WTC11 (cell line): ENCODE data around the gene NUP98.

ENCODE experiments used
- ELF4 ChIP-seq: sonication (generic); formaldehyde crosslinking; IDR thresholded peaks from 2 replicates; pipeline ENCODE4 v1.8.1; 2022; ENCODE audit warnings: low read depth, mild to moderate bottlenecking, moderate library complexity, missing genetic modification reagents
- TF ChIP-seq, protein P1 (sequence below): sonication (generic); formaldehyde crosslinking; IDR thresholded peaks from 2 replicates; pipeline ENCODE4 v1.8.0; 2022; ENCODE audit warnings: mild to moderate bottlenecking, missing genetic modification reagents
- TF ChIP-seq, protein P2 (sequence below): fragments of 200-600 bp; IDR thresholded peaks from 2 replicates; pipeline ENCODE4 v1.8.0; 2022; ENCODE audit warnings: antibody characterized with exemption

DNA sequence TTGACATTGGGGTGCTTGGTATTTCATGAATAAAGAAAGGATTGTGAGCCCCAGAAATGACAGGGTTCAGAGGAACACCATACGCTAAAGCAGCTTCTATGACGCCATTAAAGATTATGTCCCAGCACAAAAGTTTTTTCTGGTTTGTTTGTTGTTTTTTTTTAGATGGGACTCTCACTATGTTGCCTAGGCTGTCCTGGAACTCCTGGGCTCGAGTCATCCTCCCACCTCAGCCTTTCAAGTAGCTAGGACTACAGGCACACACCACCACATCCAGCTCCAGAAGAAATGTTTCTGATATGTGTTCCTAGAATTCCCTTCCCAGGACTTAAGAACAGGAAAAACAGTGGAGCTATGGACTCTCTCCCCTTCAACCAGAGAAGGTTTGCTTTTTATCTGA, 46.0 kb upstream of the NUP98 start:
- TF ChIP-seq, protein P1, sequence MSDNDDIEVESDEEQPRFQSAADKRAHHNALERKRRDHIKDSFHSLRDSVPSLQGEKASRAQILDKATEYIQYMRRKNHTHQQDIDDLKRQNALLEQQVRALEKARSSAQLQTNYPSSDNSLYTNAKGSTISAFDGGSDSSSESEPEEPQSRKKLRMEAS (CRISPR knock-in tag), result no peak
- TF ChIP-seq, protein P2, sequence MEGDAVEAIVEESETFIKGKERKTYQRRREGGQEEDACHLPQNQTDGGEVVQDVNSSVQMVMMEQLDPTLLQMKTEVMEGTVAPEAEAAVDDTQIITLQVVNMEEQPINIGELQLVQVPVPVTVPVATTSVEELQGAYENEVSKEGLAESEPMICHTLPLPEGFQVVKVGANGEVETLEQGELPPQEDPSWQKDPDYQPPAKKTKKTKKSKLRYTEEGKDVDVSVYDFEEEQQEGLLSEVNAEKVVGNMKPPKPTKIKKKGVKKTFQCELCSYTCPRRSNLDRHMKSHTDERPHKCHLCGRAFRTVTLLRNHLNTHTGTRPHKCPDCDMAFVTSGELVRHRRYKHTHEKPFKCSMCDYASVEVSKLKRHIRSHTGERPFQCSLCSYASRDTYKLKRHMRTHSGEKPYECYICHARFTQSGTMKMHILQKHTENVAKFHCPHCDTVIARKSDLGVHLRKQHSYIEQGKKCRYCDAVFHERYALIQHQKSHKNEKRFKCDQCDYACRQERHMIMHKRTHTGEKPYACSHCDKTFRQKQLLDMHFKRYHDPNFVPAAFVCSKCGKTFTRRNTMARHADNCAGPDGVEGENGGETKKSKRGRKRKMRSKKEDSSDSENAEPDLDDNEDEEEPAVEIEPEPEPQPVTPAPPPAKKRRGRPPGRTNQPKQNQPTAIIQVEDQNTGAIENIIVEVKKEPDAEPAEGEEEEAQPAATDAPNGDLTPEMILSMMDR, result no peak
- TF ChIP-seq ELF4 (CRISPR knock-in tag), result no peak
